Measurements from ENCODE around the gene VAPA.

DNA sequence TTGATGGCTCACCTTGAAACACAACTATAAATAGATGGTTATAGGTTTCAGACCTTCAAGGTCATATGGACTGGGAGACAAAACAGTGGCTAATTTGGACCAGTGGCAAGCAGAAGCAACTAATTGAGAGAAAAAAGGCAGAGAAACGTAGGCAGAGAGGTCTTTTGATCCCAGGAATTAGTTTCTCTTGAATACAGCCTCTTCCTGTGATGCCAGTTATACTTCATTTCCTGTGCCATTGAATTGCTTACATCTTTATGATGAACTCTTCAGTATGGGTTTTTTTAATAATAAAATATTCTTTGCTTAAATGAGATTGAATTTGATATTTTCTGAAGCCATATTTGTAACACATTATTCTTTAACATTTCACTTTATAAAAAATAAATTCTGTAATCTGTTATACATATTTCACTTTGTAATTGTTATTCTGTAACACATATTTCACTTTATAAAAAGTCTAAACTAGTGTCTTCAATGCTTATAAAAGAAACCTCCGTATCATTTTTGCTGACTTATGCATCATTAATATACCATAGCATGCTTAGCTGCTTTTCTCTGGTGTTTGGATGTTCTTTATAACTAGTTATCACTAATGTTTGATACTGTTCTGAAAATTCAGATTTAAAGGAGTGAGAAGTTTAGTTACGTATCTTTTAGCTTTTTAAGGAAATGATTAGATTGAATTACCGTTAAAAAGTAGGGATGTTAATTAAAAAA is 8.9 kb downstream of the VAPA start:
- TF ChIP-seq, protein P1, sequence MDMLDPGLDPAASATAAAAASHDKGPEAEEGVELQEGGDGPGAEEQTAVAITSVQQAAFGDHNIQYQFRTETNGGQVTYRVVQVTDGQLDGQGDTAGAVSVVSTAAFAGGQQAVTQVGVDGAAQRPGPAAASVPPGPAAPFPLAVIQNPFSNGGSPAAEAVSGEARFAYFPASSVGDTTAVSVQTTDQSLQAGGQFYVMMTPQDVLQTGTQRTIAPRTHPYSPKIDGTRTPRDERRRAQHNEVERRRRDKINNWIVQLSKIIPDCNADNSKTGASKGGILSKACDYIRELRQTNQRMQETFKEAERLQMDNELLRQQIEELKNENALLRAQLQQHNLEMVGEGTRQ (CRISPR knock-in tag; IDR thresholded peaks at IDR 0.05) = no peak
- no peak for TF ChIP-seq SMAD4 (CRISPR knock-in tag; IDR thresholded peaks at IDR 0.05)
- TF ChIP-seq, protein P2, sequence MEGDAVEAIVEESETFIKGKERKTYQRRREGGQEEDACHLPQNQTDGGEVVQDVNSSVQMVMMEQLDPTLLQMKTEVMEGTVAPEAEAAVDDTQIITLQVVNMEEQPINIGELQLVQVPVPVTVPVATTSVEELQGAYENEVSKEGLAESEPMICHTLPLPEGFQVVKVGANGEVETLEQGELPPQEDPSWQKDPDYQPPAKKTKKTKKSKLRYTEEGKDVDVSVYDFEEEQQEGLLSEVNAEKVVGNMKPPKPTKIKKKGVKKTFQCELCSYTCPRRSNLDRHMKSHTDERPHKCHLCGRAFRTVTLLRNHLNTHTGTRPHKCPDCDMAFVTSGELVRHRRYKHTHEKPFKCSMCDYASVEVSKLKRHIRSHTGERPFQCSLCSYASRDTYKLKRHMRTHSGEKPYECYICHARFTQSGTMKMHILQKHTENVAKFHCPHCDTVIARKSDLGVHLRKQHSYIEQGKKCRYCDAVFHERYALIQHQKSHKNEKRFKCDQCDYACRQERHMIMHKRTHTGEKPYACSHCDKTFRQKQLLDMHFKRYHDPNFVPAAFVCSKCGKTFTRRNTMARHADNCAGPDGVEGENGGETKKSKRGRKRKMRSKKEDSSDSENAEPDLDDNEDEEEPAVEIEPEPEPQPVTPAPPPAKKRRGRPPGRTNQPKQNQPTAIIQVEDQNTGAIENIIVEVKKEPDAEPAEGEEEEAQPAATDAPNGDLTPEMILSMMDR (IDR thresholded peaks at IDR 0.05) = no peak
